ENCODE results near the gene SMIM22.

- TF ChIP-seq EZH2 (IDR thresholded peaks at IDR 0.05; ENCODE audit: borderline replicate concordance, low read depth, low read length, severe bottlenecking) (no peak), POLR2AphosphoS5 (IDR thresholded peaks at IDR 0.05; ENCODE audit: insufficient read depth, low read depth, low read length) (no peak), CTCF (IDR thresholded peaks at IDR 0.05; ENCODE audit: extremely low read depth in 1 of 2, insufficient read depth in 1 of 2, low read depth in 1 of 2, low read length in 2 of 2) (no peak), POLR2A (IDR thresholded peaks at IDR 0.05; ENCODE audit: low read depth, low read length) (no peak)
Observed at GRCh38 chr16:4754865-4755264, 40.3 kb upstream of the SMIM22 start.

All from endothelial cell of umbilical vein (primary cell).